CD4-positive, alpha-beta T cell (primary cell): ENCODE results near the gene ZNF385C. TPM values are rescaled to one million over a fixed set of nuclear protein-coding genes. Genes with fewer than 3 reads are reported as not detected.

ENCODE experiments used
- ATAC-seq: fragments of 200-7000 bp; cut with Tn5 transposase; one replicate; pipeline ENCODE4 v1.10.0; 2022; ENCODE audit warnings: mild to moderate bottlenecking; ENCODE audit not compliant: poor library complexity
- CTCF ChIA-PET: fragments of 350-600 bp; sonication (Branson Sonifier 250); formaldehyde crosslinking; loops from one replicate; lab custom pipeline; 2021; ENCODE audit warnings: antibody characterized with exemption, inconsistent platforms; lab: Charles Lee
- POLR2A ChIA-PET: fragments of 350-600 bp; sonication (Branson Sonifier 250); formaldehyde crosslinking; loops from one replicate; lab custom pipeline; 2021; ENCODE audit warnings: antibody characterized with exemption, inconsistent platforms; lab: Charles Lee
- DNase-seq, 14 experiments: peaks; one replicate each; pipeline ENCODE4 v3.0.0-alpha.2; 2013 to 2020; ENCODE audit warnings: mixed read lengths in 2 of 14
- H3K27ac ChIP-seq, 2 donors: one replicate each; pipeline versions ENCODE4 v1.5.1 to v1.7.0; 2013; ENCODE audit warnings: low read length in 2 of 2, low read depth in 1 of 2, mild to moderate bottlenecking in 1 of 2
- H3K27me3 ChIP-seq, 2 experiments: 1 replicate in 1 of 2; 2 replicates in 1 of 2; pipeline versions ENCODE4 v1.6.1 to v1.7.0; 2013; ENCODE audit warnings: low read length in 2 of 2, control low read depth in 1 of 2, mild to moderate bottlenecking in 1 of 2, moderate library complexity in 1 of 2; ENCODE audit not compliant: insufficient read depth in 2 of 2, control insufficient read depth in 1 of 2
- H3K36me3 ChIP-seq: one replicate; pipeline ENCODE4 v1.6.1; 2013; ENCODE audit warnings: low read length, control low read depth; ENCODE audit not compliant: insufficient read depth
- H3K4me1 ChIP-seq: one replicate; pipeline ENCODE4 v1.6.1; 2013; ENCODE audit warnings: low read length, control low read depth; ENCODE audit not compliant: insufficient read depth
- H3K4me3 ChIP-seq: one replicate; pipeline ENCODE4 v1.5.1; 2013; ENCODE audit warnings: mild to moderate bottlenecking, low read length, moderate library complexity
- H3K9me3 ChIP-seq, 2 experiments: 1 replicate in 1 of 2; 2 replicates in 1 of 2; pipeline versions ENCODE4 v1.6.1 to v1.7.0; 2013; ENCODE audit warnings: low read length in 2 of 2, mild to moderate bottlenecking in 2 of 2, control low read depth in 1 of 2, moderate library complexity in 1 of 2; ENCODE audit not compliant: control insufficient read depth in 1 of 2, insufficient read depth in 1 of 2
- H3K27ac Mint-ChIP-seq: one replicate; pipeline ENCODE4 v1.8.0; 2020; ENCODE audit warnings: mixed read lengths
- H3K27me3 Mint-ChIP-seq: one replicate; pipeline ENCODE4 v1.8.0; 2021; ENCODE audit warnings: mixed read lengths
- H3K36me3 Mint-ChIP-seq: one replicate; pipeline ENCODE4 v1.8.0; 2021; ENCODE audit warnings: low read depth, mixed read lengths
- H3K4me1 Mint-ChIP-seq: one replicate; pipeline ENCODE4 v1.8.0; 2021; ENCODE audit warnings: low read depth, mixed read lengths
- H3K4me3 Mint-ChIP-seq: one replicate; pipeline ENCODE4 v1.8.0; 2020; ENCODE audit warnings: mild to moderate bottlenecking, mixed read lengths
- H3K9me3 Mint-ChIP-seq: one replicate; pipeline ENCODE4 v1.8.0; 2020; ENCODE audit warnings: mixed read lengths
- intact Hi-C, 2 experiments: fragments of 100-400 bp; cut with DNase I in 1 of 2; cut with micrococcal nuclease in 1 of 2; formaldehyde crosslinking; loops; one replicate each; pipeline versions ENCODE4 v1.15.1 to v1.9.0; 2023 to 2025; cut with DNase I, micrococcal nuclease
- total RNA-seq, 174 experiments: library from RNA in 2 of 174; stranded (reverse) in 2 of 174; gene quantifications; one replicate each; pipeline ENCODE4 v1.2.3 and lab custom pipeline; 2021 to 2026
- TF ChIP-seq, protein P1 (sequence below): fragments of 200-600 bp; IDR thresholded peaks from one replicate; pipeline ENCODE4 v1.8.0; 2022; ENCODE audit warnings: antibody characterized with exemption, mild to moderate bottlenecking

ZNF385C gene
- total RNA-seq, 2 experiments from 2014 or later, result 0.20 TPM; not detected in 1

DNA sequence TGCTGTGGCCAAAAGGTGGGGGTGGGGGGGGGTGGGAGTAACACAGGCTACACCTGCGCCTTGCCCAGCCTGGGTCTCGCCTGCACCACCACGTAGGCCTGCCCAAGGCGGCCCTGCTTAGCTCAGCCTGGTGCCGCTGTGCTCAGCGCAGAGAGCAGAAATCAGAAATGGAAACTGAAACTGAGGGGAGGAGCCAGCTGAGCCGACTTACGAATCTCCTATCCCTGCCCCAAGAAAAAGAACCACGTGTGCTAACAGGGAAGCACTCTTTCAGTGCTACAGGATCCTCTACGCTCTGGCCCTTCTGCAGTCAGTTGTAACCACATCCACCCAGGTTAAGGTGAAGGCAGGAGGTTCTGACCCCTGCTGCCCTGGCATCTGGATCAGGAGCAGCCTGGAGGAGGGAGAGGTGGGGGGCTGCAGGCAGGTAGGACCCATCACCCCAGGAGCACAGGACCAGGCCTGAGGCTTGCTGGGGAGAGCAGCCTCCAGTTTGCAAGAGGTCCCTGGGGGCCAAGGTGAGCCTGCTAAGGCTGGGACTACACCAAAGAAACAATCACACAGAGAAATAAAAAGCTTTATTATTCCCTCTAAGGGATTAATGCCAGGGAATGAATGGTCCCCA, 14.4 kb upstream of the ZNF385C start, which contains the start of gene DHX58:
DHX58 (minus strand) TSS at position 163 of the 625 bp plus-strand sequence. CDS start 822 bp downstream, outside the sequence.
- Mint-ChIP-seq H3K36me3 (peaks cover 27% of the 10 kb centered on the region), H3K27ac (peak within 1 kb of the TSS; percentile 87), H3K4me3 (peak within 1 kb of the TSS; percentile 92), H3K27me3 (no peaks in the 10 kb centered on the region), H3K9me3 (no peaks in the 10 kb centered on the region), H3K4me1 (peaks cover 50% of the 10 kb centered on the region)
- peak within 1 kb of the TSS; percentile 58 for H3K4me3 ChIP-seq
- POLR2A ChIA-PET, result interaction anchor here (0.6 to 4.4 kb wide), 17 partner anchors 9 to 497 kb away, joined by 3 to 43 read pairs (median 5); partner anchors contain the start of genes CNP, DNAJC7, GHDC and KAT2A
- DNase-seq, result peak; percentile 65 to 93 (median 73)
- TF ChIP-seq, protein P1, sequence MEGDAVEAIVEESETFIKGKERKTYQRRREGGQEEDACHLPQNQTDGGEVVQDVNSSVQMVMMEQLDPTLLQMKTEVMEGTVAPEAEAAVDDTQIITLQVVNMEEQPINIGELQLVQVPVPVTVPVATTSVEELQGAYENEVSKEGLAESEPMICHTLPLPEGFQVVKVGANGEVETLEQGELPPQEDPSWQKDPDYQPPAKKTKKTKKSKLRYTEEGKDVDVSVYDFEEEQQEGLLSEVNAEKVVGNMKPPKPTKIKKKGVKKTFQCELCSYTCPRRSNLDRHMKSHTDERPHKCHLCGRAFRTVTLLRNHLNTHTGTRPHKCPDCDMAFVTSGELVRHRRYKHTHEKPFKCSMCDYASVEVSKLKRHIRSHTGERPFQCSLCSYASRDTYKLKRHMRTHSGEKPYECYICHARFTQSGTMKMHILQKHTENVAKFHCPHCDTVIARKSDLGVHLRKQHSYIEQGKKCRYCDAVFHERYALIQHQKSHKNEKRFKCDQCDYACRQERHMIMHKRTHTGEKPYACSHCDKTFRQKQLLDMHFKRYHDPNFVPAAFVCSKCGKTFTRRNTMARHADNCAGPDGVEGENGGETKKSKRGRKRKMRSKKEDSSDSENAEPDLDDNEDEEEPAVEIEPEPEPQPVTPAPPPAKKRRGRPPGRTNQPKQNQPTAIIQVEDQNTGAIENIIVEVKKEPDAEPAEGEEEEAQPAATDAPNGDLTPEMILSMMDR, result no peak
- peaks cover 48% of the 10 kb centered on the region for H3K4me1 ChIP-seq
- H3K9me3 ChIP-seq, result no peaks in the 10 kb centered on the region
- intact Hi-C loops, result loop anchor here in 1 of 2 experiments (5.0 kb wide), 1 partner anchor 190 kb away; no protein-coding TSS in a partner anchor
- CTCF ChIA-PET, result interaction anchor here (0.6 to 2.0 kb wide), 5 partner anchors 11 to 93 kb away, joined by 3 to 10 read pairs (median 3); partner anchors contain the start of gene NKIRAS2
- H3K27ac ChIP-seq, result peak within 1 kb of the TSS; percentile 66 to 79
- no peaks in the 10 kb centered on the region for H3K27me3 ChIP-seq
- ATAC-seq, result peak; percentile 79
- peaks cover 38% of the 10 kb centered on the region for H3K36me3 ChIP-seq

DNA sequence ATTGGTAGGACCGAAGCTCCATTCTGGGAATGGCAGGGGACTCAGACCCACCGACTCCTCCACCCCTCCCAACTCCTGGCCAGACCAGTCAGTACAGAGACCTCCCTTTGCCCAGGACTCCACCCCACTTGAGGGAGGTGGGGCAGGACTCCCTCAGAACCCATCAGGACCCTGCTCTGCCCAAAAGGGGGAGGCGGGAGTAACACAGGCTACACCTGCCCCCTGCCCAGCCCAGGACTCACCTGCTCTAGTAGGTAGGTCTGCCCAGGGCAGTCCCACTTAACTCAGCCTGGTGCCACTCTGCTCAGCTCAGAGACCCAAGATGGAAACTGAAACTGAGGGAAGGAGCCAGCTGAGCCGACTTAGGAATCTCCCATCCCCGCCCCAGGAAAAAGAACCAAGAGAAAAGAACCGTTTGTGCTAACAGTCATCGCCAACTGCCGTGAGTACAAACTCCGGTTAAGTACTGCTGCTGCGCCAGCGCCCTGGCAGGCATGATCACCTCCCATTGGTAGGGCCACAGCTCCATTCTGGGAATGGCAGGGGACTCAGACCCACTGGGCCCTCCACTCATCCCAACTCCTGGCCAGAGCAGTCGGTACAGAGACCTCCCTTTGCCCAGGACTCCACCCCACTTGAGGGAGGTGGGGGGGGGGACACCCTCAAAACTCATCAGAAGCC, 13.7 kb upstream of the ZNF385C start:
- Histone ChIP-seq H3K36me3 (peaks cover 31% of the 10 kb centered on the region), H3K27me3 (no peaks in the 10 kb centered on the region), H3K9me3 (no peaks in the 10 kb centered on the region), H3K4me3 (peak overlapping the region; percentile 58), H3K4me1 (peaks cover 55% of the 10 kb centered on the region), H3K27ac (peak overlapping the region; percentile 59 to 79)
- Mint-ChIP-seq H3K36me3 (peaks cover 22% of the 10 kb centered on the region), H3K4me1 (peaks cover 54% of the 10 kb centered on the region), H3K9me3 (no peaks in the 10 kb centered on the region), H3K27ac (peak overlapping the region; percentile 87), H3K4me3 (peak overlapping the region; percentile 92), H3K27me3 (no peaks in the 10 kb centered on the region)
- ChIA-PET CTCF (interaction anchor here (0.7 to 2.0 kb wide), 4 partner anchors 10 to 92 kb away, joined by 3 to 10 read pairs (median 6); partner anchors contain the start of genes HSPB9 and NKIRAS2), POLR2A (interaction anchor here (1.0 to 4.4 kb wide), 16 partner anchors 9 to 497 kb away, joined by 4 to 43 read pairs (median 6); partner anchors contain the start of genes CNP, DNAJC7, GHDC and KAT2A)
- peak; percentile 2 for ATAC-seq
- peak in 7 of 14 experiments; percentile 9 to 69 (median 43) for DNase-seq
- intact Hi-C loops, result loop anchor here in 1 of 2 experiments (5.0 kb wide), 1 partner anchor 190 kb away; no protein-coding TSS in a partner anchor
- TF ChIP-seq, protein P1, result no peak

DNA sequence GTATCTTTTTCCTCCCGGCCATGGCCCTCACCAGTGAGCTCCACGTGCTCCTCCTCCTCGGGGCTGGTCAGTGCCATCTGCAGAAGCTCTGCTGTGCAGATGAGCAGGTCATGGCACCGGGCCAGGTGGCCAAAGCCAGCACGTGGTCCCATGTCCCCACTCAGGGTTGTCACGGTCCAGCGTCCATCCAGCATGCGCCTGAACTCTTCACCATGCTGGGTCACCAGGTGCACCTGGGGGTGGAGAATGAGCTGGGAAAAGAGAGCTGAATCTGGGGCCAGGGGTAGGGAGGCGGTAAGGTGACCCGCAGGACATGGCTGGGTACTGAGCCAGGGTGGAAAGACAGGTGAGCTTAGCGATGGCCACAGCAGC, 13.0 kb upstream of the ZNF385C start:
- H3K4me3 Mint-ChIP-seq, result peak overlapping the region; percentile 25
- H3K27me3 ChIP-seq, result no peaks in the 10 kb centered on the region
- no peak for ATAC-seq
- H3K27ac Mint-ChIP-seq, result peak overlapping the region; percentile 87
- intact Hi-C loops, result loop anchor here in 1 of 2 experiments (5.0 kb wide), 1 partner anchor 189 kb away; no protein-coding TSS in a partner anchor
- peaks cover 47% of the 10 kb centered on the region for H3K4me1 Mint-ChIP-seq
- DNase-seq, result no peak
- TF ChIP-seq, protein P1, result no peak
- H3K27ac ChIP-seq, result no peak overlapping the region
- peaks cover 30% of the 10 kb centered on the region for H3K36me3 ChIP-seq
- H3K4me3 ChIP-seq, result peak overlapping the region; percentile 58
- no peaks in the 10 kb centered on the region for H3K9me3 Mint-ChIP-seq
- no peaks in the 10 kb centered on the region for H3K27me3 Mint-ChIP-seq
- ChIA-PET POLR2A (interaction anchor here (1.7 to 4.4 kb wide), 6 partner anchors 9 to 420 kb away, joined by 5 to 43 read pairs (median 10); partner anchors contain the start of genes CNP, DNAJC7, KAT2A and STAT3), CTCF (interaction anchor here (0.7 to 2.0 kb wide), 2 partner anchors 11 to 91 kb away, joined by 3 to 10 read pairs; partner anchors contain the start of genes HSPB9 and NKIRAS2)
- H3K4me1 ChIP-seq, result peaks cover 53% of the 10 kb centered on the region
- no peaks in the 10 kb centered on the region for H3K9me3 ChIP-seq
- H3K36me3 Mint-ChIP-seq, result peaks cover 16% of the 10 kb centered on the region
